Left lung (tissue), 10 donors: ENCODE data around the gene EPHB1. TPM values are rescaled to one million over a fixed set of nuclear protein-coding genes. Genes with fewer than 3 reads are reported as not detected.

Source experiments
- ATAC-seq: fragments of 200-7000 bp; cut with Tn5 transposase; one replicate; pipeline ENCODE4 v1.9.1; 2020; ENCODE audit warnings: moderate library complexity
- DNase-seq, 4 donors: peaks; one replicate each; pipeline ENCODE4 v3.0.0-alpha.2; 2013 to 2020
- H3K27ac ChIP-seq, 2 donors: fragments of 200-600 bp; sonication (generic) in 1 of 2; one replicate each; pipeline versions ENCODE4 v1.5.0 to v1.8.0; 2020 to 2021
- H3K27me3 ChIP-seq, 2 donors: fragments of 200-600 bp; sonication (generic) in 1 of 2; one replicate each; pipeline versions ENCODE4 v1.5.0 to v1.8.0; 2020 to 2021
- H3K36me3 ChIP-seq, 2 donors: fragments of 200-600 bp; sonication (generic) in 1 of 2; one replicate each; pipeline versions ENCODE4 v1.5.0 to v1.8.0; 2020 to 2021
- H3K4me1 ChIP-seq, 2 donors: fragments of 200-600 bp; one replicate each; pipeline ENCODE4 v1.8.0; 2021
- H3K4me3 ChIP-seq, 2 donors: fragments of 200-600 bp; sonication (generic) in 1 of 2; one replicate each; pipeline versions ENCODE4 v1.5.0 to v1.8.0; 2020 to 2021; ENCODE audit warnings: mild to moderate bottlenecking in 1 of 2
- H3K9me3 ChIP-seq, 2 donors: fragments of 200-600 bp; sonication (generic) in 1 of 2; one replicate each; pipeline versions ENCODE4 v1.5.0 to v1.8.0; 2020 to 2021
- CTCF ChIP-seq, 2 donors: fragments of 200-600 bp; sonication (generic) in 1 of 2; IDR thresholded peaks; one replicate each; pipeline versions ENCODE4 v1.5.0 to v1.8.0; 2021; ENCODE audit warnings: antibody characterized with exemption in 2 of 2
- intact Hi-C, 2 donors: fragments of 100-400 bp; cut with DNase I; formaldehyde crosslinking; loops; one replicate each; pipeline versions ENCODE4 v1.11.2 to v1.14.2; 2022
- polyA plus RNA-seq, 6 donors: library from polyadenylated mRNA; unstranded; fragments of 120-200 nt; gene quantifications; one replicate each; pipeline ENCODE4 v1.2.1, GENCODE V29; 2013; ENCODE audit not compliant: insufficient read length in 6 of 6
- total RNA-seq, 2 donors: library from RNA; stranded (reverse); fragmentation: NEBNext Ultra II Directional; extraction: Animal tissue kit (Norgen Biotek cat#: 25700); gene quantifications; one replicate each; pipeline ENCODE4 v1.2.1, GENCODE V29; 2021
- donor health status: DM: no; HTN: yes; CAD: no.
- donor health status: DM: no; HTN: no; CAD: no.

The EPHB1 gene
- total and polyA plus RNA-seq, 8 donors = 1.1 to 4.3 (median 2.7) TPM

GRCh38 chr3:134922866-134923265 lies 127.8 kb downstream of the EPHB1 start:
- H3K4me3 ChIP-seq = no peak overlapping the region
- H3K9me3 ChIP-seq = peaks cover 0 to 20% of the 10 kb centered on the region in 2 donors
- ATAC-seq = no peak

GRCh38 chr3:134923286-134923685 lies 128.2 kb downstream of the EPHB1 start:
- Histone ChIP-seq H3K36me3 (no peaks in the 10 kb centered on the region), H3K4me3 (no peak overlapping the region), H3K9me3 (peaks cover 0 to 20% of the 10 kb centered on the region in 2 donors), H3K27ac (no peak overlapping the region), H3K4me1 (no peaks in the 10 kb centered on the region), H3K27me3 (no peaks in the 10 kb centered on the region)
- intact Hi-C loops = no loop called here
- ATAC-seq (no peak), DNase-seq (no peak)
- no peak for TF ChIP-seq CTCF (IDR thresholded peaks at IDR 0.05)

More at GRCh38 chr3:134922866-134923265, 127.8 kb downstream of the EPHB1 start:
- intact Hi-C loops = no loop called here
- Histone ChIP-seq H3K27me3 (no peaks in the 10 kb centered on the region), H3K36me3 (no peaks in the 10 kb centered on the region), H3K4me1 (no peaks in the 10 kb centered on the region), H3K27ac (no peak overlapping the region)
- no peak for TF ChIP-seq CTCF (IDR thresholded peaks at IDR 0.05)
- DNase-seq = no peak

- no peak for TF ChIP-seq CTCF (IDR thresholded peaks at IDR 0.05)
- peaks cover 0 to 20% of the 10 kb centered on the region in 2 donors for H3K9me3 ChIP-seq
- intact Hi-C loops = no loop called here
- no peak overlapping the region for H3K27ac ChIP-seq
- H3K4me3 ChIP-seq = no peak overlapping the region
- DNase-seq (no peak), ATAC-seq (no peak)
- H3K36me3 ChIP-seq = no peaks in the 10 kb centered on the region
- no peaks in the 10 kb centered on the region for H3K27me3 ChIP-seq
- no peaks in the 10 kb centered on the region for H3K4me1 ChIP-seq
These were observed 132.5 kb downstream of the EPHB1 start for GRCh38 chr3:134927599-134927998.

GRCh38 chr3:134928392-134928791 lies 133.3 kb downstream of the EPHB1 start:
- H3K27me3 ChIP-seq = no peaks in the 10 kb centered on the region
- TF ChIP-seq CTCF (IDR thresholded peaks at IDR 0.05) = no peak
- intact Hi-C loops = no loop called here
- no peak overlapping the region for H3K4me3 ChIP-seq
- peaks cover 0 to 15% of the 10 kb centered on the region in 2 donors for H3K9me3 ChIP-seq
- no peaks in the 10 kb centered on the region for H3K36me3 ChIP-seq
- no peaks in the 10 kb centered on the region for H3K4me1 ChIP-seq
- no peak overlapping the region for H3K27ac ChIP-seq
- DNase-seq (no peak), ATAC-seq (no peak)

- H3K4me1 ChIP-seq = no peaks in the 10 kb centered on the region
- H3K27ac ChIP-seq = no peak overlapping the region
- intact Hi-C loops = no loop called here
- H3K4me3 ChIP-seq = no peak overlapping the region
- no peak for ATAC-seq
- H3K27me3 ChIP-seq = no peaks in the 10 kb centered on the region
- peaks cover 0 to 12% of the 10 kb centered on the region in 2 donors for H3K9me3 ChIP-seq
- TF ChIP-seq CTCF (IDR thresholded peaks at IDR 0.05) = no peak
- DNase-seq = no peak
- H3K36me3 ChIP-seq = no peaks in the 10 kb centered on the region
These were observed 133.8 kb downstream of the EPHB1 start for GRCh38 chr3:134928819-134929218.
